DND-41 (cell line): Measurements from ENCODE around the gene EFNA3.

Experiments
- CTCF ChIP-seq: IDR thresholded peaks from 2 replicates; pipeline ENCODE4 v1.5.1; 2012; ENCODE audit warnings: borderline replicate concordance, low read length, moderate library complexity, mild to moderate bottlenecking; ENCODE audit not compliant: poor library complexity, severe bottlenecking; ENCODE audit errors: extremely low read depth
- EZH2 ChIP-seq: IDR thresholded peaks from 3 replicates; pipeline ENCODE4 v1.6.1; 2012; ENCODE audit warnings: borderline replicate concordance, low read depth, mild to moderate bottlenecking, moderate library complexity, low read length, inconsistent platforms; ENCODE audit not compliant: severe bottlenecking

DNA sequence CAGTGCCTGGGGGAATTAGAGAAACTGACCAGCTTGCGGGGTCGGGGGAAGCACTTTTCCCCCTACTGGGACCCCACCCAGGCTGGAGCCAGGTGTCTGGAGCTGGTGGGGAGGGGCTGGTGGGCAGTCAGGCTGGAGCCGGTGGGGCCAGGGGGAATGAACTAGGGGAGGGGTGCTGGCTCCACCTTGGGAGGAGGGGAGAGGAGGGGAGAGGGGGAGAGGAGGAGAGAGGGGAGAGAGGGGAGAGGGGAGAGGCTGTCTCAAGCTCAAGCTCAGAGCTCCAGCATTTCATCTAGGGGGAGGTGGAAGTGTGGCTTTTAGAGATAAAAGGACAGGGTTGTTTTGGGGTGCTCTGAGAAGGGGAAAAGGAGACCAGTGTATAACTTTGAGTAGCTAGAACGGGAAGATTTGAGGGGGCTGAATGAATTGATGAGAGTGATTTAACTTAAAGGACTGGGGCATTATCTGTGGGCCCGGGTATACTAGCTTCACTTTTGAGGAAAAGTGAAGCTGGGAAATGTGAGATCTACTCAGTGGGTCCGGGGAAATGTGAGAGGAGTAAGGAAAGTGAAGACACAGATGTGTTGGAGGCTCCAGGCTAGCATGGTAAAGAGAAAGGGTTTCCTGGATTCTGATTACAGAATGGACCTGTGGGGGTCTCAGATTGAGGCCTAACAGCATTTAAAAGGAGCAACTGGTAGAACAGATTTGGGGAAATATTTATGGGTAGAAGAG lies 51.8 kb downstream of the EFNA3 start:
- no peak for TF ChIP-seq EZH2
- no peak for TF ChIP-seq CTCF
